K562 (cell line): Measurements from ENCODE around the gene CIAO3. TPM values are rescaled to one million over a fixed set of nuclear protein-coding genes. Genes with fewer than 3 reads are reported as not detected.
A peak's percentile ranks its signal among the peaks of the same experiment; 100 is the strongest.

Experiments
- ATAC-seq: fragments of 200-7000 bp; cut with Tn5 transposase; 3 replicates; pipeline ENCODE4 v1.9.1; 2020; ENCODE audit warnings: moderate library complexity
- BruUV-seq: library from RNA; stranded (reverse); fragments of 400-500 nt; replicated peaks from 2 replicates; lab custom pipeline; 2021; lab: Mats Ljungman, UMichigan
- CTCF ChIA-PET: fragments of 300-600 bp; formaldehyde crosslinking; extraction: SDS; loops from one replicate; lab custom pipeline; 2021; ENCODE audit warnings: low intra/inter-chr PET ratio; lab: Yijun Ruan, JAX
- POLR2A ChIA-PET: fragments of 300-600, 350-650 bp; sonication (Branson Sonifier 250); formaldehyde crosslinking; extraction: SDS; loops from one replicate; lab custom pipeline; 2021; ENCODE audit warnings: antibody characterized with exemption, inconsistent platforms; lab: Yijun Ruan, JAX
- DNase-seq, 4 experiments: peaks; one replicate each; pipeline versions ENCODE4 v3.0.0 to v3.0.0-alpha.2; 2011 to 2018; ENCODE audit warnings: low spot score in 3 of 4, mixed read lengths in 3 of 4; ENCODE audit errors: extremely low read depth in 1 of 4
- FAIRE-seq: peaks from 2 replicates; lab custom pipeline; 2011; peaks lifted over from hg19 to GRCh38; lab: Jason Lieb, UNC
- H2AFZ ChIP-seq: 2 replicates; pipeline ENCODE4 v1.6.0; 2011; ENCODE audit warnings: low read depth, low read length, control low read depth, inconsistent platforms
- H3K27ac ChIP-seq: fragments of 200-600 bp; 3 replicates; pipeline ENCODE4 v1.8.0; 2011; ENCODE audit warnings: low read depth, mild to moderate bottlenecking, control low read depth, inconsistent platforms, low read length, moderate library complexity, mixed read lengths; ENCODE audit errors: extremely low read depth
- H3K27me3 ChIP-seq, 2 experiments: fragments of 300-600 bp in 1 of 2; 2 replicates in 1 of 2; 3 replicates in 1 of 2; pipeline versions ENCODE4 v1.6.0 to v1.8.0; 2011; ENCODE audit warnings: inconsistent platforms in 2 of 2, low read length in 2 of 2, mild to moderate bottlenecking in 1 of 2, mixed read lengths in 1 of 2, moderate library complexity in 1 of 2; ENCODE audit not compliant: control insufficient read depth in 2 of 2, insufficient read depth in 2 of 2
- H3K36me3 ChIP-seq: fragments of 300-600 bp; 3 replicates; pipeline ENCODE4 v1.8.0; 2011; ENCODE audit warnings: mild to moderate bottlenecking, low read length, inconsistent platforms; ENCODE audit not compliant: control insufficient read depth, insufficient read depth
- H3K4me1 ChIP-seq, 2 experiments: fragments of 200-600 bp in 1 of 2; replicated peaks in 1 of 2; 2 replicates in 1 of 2; 3 replicates in 1 of 2; pipeline versions ENCODE4 v1.5.1 to v1.8.0; 2011; ENCODE audit warnings: inconsistent platforms in 2 of 2, low read length in 2 of 2, mild to moderate bottlenecking in 1 of 2, mixed read lengths in 1 of 2, moderate library complexity in 1 of 2; ENCODE audit not compliant: control insufficient read depth in 2 of 2, insufficient read depth in 2 of 2
- H3K4me2 ChIP-seq: 2 replicates; pipeline ENCODE4 v1.6.1; 2011; ENCODE audit warnings: low read length, control low read depth, inconsistent platforms, mixed read lengths; ENCODE audit not compliant: insufficient read depth
- H3K4me3 ChIP-seq: fragments of 200-600 bp; sonication (generic), shearing (Covaris generic); 2 replicates; pipeline ENCODE4 v1.5.1; 2016; ENCODE audit warnings: control low read depth, inconsistent platforms
- H3K79me2 ChIP-seq: fragments of 200-600 bp; 3 replicates; pipeline ENCODE4 v1.8.0; 2011; ENCODE audit warnings: low read length, inconsistent platforms; ENCODE audit not compliant: control insufficient read depth, insufficient read depth
- H3K9ac ChIP-seq, 2 experiments: 2 replicates each; pipeline versions ENCODE4 v1.6.0 to v1.6.1; 2011; ENCODE audit warnings: low read depth in 2 of 2, low read length in 2 of 2, control low read depth in 1 of 2, inconsistent platforms in 1 of 2, mild to moderate bottlenecking in 1 of 2, mixed read lengths in 1 of 2; ENCODE audit not compliant: insufficient read depth in 1 of 2
- H3K9me1 ChIP-seq: one replicate; pipeline ENCODE4 v1.6.0; 2011; ENCODE audit warnings: inconsistent platforms, mild to moderate bottlenecking, low read length, moderate library complexity; ENCODE audit not compliant: control insufficient read depth, insufficient read depth
- H3K9me3 ChIP-seq: replicated peaks from 2 replicates; pipeline ENCODE4 v1.5.1; 2011; ENCODE audit warnings: low read depth, low read length, inconsistent platforms; ENCODE audit not compliant: control insufficient read depth, insufficient read depth
- H4K20me1 ChIP-seq: replicated peaks from 2 replicates; pipeline ENCODE4 v1.6.1; 2011; ENCODE audit warnings: low read length, inconsistent platforms, mixed read lengths; ENCODE audit not compliant: control insufficient read depth, insufficient read depth
- CREB1 ChIP-seq, 2 experiments: sonication (generic) in 1 of 2; formaldehyde crosslinking in 1 of 2; IDR thresholded peaks; 2 replicates each; pipeline versions ENCODE4 v1.6.1 to v1.8.0; 2012 to 2022; ENCODE audit warnings: inconsistent platforms in 1 of 2, mild to moderate bottlenecking in 1 of 2, missing genetic modification reagents in 1 of 2, moderate library complexity in 1 of 2
- ETV1 ChIP-seq: fragments of 450-650 bp; conservative IDR thresholded peaks from 2 replicates; pipeline ENCODE4 v1.6.1; 2016; ENCODE audit warnings: missing genetic modification characterization, control low read depth, low read depth, missing compliant biosample characterization
- FOSL1 ChIP-seq: fragments of 200-800 bp; sonication (Bioruptor generic); conservative IDR thresholded peaks from 2 replicates; pipeline ENCODE4 v1.6.1; 2016; ENCODE audit warnings: missing genetic modification characterization, missing compliant biosample characterization
- NCOA1 ChIP-seq: fragments of 450-650 bp; IDR thresholded peaks from 2 replicates; pipeline ENCODE4 v1.6.1; 2016; ENCODE audit warnings: low read depth
- NELFE ChIP-seq: IDR thresholded peaks from 2 replicates; pipeline ENCODE4 v1.6.1; 2011; ENCODE audit warnings: mild to moderate bottlenecking; ENCODE audit not compliant: insufficient read depth, insufficient read length
- NFATC3 ChIP-seq: fragments of 450-650 bp; IDR thresholded peaks from 2 replicates; pipeline ENCODE4 v1.6.1; 2017; ENCODE audit warnings: mild to moderate bottlenecking
- RFX1 ChIP-seq: fragments of 450-650 bp; IDR thresholded peaks from 2 replicates; pipeline ENCODE4 v1.6.1; 2016; ENCODE audit warnings: mild to moderate bottlenecking, moderate library complexity
- RHOXF2B ChIP-seq: fragments of 250-450 bp; sonication (Bioruptor Pico); conservative IDR thresholded peaks from 2 replicates; pipeline ENCODE4 v1.5.1; 2021
- SIN3A ChIP-seq, 2 experiments: fragments of 150-350 bp in 1 of 2; IDR thresholded peaks; 2 replicates each; pipeline ENCODE4 v1.6.1; 2011 to 2016; ENCODE audit warnings: borderline replicate concordance in 2 of 2, low read depth in 2 of 2, low read length in 2 of 2, mild to moderate bottlenecking in 2 of 2, moderate library complexity in 2 of 2; ENCODE audit not compliant: control insufficient read depth in 1 of 2
- SMAD4 ChIP-seq: fragments of 250-450 bp; sonication (Bioruptor Pico); conservative IDR thresholded peaks from 2 replicates; pipeline ENCODE4 v1.8.0; 2021; ENCODE audit warnings: inconsistent platforms, mild to moderate bottlenecking, moderate library complexity
- ZC3H4 ChIP-seq: sonication (generic); formaldehyde crosslinking; IDR thresholded peaks from 2 replicates; pipeline ENCODE4 v1.9.0; 2021; ENCODE audit warnings: missing genetic modification reagents, borderline replicate concordance
- ZNF174 ChIP-seq: fragments of 250-450 bp; sonication (Bioruptor Pico); IDR thresholded peaks from 2 replicates; pipeline ENCODE4 v1.4.0; 2020; ENCODE audit warnings: mild to moderate bottlenecking
- ZNF408 ChIP-seq: fragments of 250-450 bp; sonication (Bioruptor Pico); IDR thresholded peaks from 2 replicates; pipeline ENCODE4 v1.4.0; 2020; ENCODE audit warnings: low read depth, mild to moderate bottlenecking, moderate library complexity
- ZNF644 ChIP-seq: fragments of 200-800 bp; sonication (Bioruptor generic); IDR thresholded peaks from 2 replicates; pipeline ENCODE4 v1.6.1; 2016; ENCODE audit warnings: low read depth, missing genetic modification characterization, missing compliant biosample characterization
- WGBS: fragments of 100-300 bp; shearing (Covaris generic); methylation state at CpG from one replicate; pipeline ENCODE4 v1.1.6; 2016; ENCODE audit warnings: low coverage, mixed read lengths; ENCODE audit not compliant: insufficient coverage; ENCODE audit errors: missing lambda C conversion rate; 5-methylcytosine and 5-hydroxymethylcytosine counted together
- in situ Hi-C: fragments of 300-500 bp; cut with MboI; formaldehyde crosslinking; loops from 4 replicates; pipeline ENCODE4 v1.15.0; 2018; ENCODE audit warnings: inconsistent platforms, mixed read lengths
- intact Hi-C: fragments of 100-400 bp; cut with micrococcal nuclease; formaldehyde crosslinking; loops from 2 replicates; pipeline ENCODE4 v1.14.2; 2022
- polyA plus RNA-seq, 8 experiments: library from polyadenylated mRNA; depleted of rRNA in 4 of 8; stranded (reverse) in 5 of 8; unstranded in 3 of 8; fragments of >200 nt; fragmentation: Nextera tagmentation in 2 of 8; fragmentation: Illumina TruSeq in 1 of 8; extraction: Ambion mirVana in 2 of 8; extraction: Trizol in 1 of 8; gene quantifications; 2 replicates each; pipeline versions ENCODE4 v1.2.1 to v1.2.3, GENCODE V29; 2011 to 2014; ENCODE audit warnings: inconsistent platforms in 1 of 8, missing spikeins in 1 of 8
- total RNA-seq, 7 experiments: library from RNA; depleted of rRNA in 6 of 7; stranded (reverse); fragments of >200 nt in 6 of 7; fragmentation: Illumina TruSeq in 2 of 7; extraction: Trizol in 2 of 7; gene quantifications; 2 replicates each; pipeline versions ENCODE4 v1.2.1 to v1.2.3, GENCODE V29; 2011 to 2021; ENCODE audit warnings: low replicate concordance in 1 of 7
- TF ChIP-seq, protein P1 (sequence below): fragments of 250-450 bp; sonication (Bioruptor Pico); IDR thresholded peaks from 2 replicates; pipeline ENCODE4 v1.5.0; 2020; ENCODE audit warnings: mild to moderate bottlenecking, borderline replicate concordance
- TF ChIP-seq, protein P2 (sequence below): fragments of 450-650 bp; IDR thresholded peaks from 2 replicates; pipeline ENCODE4 v1.6.1; 2017; ENCODE audit warnings: mild to moderate bottlenecking, moderate library complexity
- TF ChIP-seq, protein P3 (sequence below): fragments of 250-450 bp; sonication (Bioruptor Pico); IDR thresholded peaks from 2 replicates; pipeline ENCODE4 v1.5.0; 2020; ENCODE audit warnings: mild to moderate bottlenecking

CIAO3 gene
- total and polyA plus RNA-seq, 9 of the 15 experiments (the other 6 are each of a cell fraction or from before 2014, with no cell fraction given), result 2.2 to 35.6 (median 18.7) TPM

DNA sequence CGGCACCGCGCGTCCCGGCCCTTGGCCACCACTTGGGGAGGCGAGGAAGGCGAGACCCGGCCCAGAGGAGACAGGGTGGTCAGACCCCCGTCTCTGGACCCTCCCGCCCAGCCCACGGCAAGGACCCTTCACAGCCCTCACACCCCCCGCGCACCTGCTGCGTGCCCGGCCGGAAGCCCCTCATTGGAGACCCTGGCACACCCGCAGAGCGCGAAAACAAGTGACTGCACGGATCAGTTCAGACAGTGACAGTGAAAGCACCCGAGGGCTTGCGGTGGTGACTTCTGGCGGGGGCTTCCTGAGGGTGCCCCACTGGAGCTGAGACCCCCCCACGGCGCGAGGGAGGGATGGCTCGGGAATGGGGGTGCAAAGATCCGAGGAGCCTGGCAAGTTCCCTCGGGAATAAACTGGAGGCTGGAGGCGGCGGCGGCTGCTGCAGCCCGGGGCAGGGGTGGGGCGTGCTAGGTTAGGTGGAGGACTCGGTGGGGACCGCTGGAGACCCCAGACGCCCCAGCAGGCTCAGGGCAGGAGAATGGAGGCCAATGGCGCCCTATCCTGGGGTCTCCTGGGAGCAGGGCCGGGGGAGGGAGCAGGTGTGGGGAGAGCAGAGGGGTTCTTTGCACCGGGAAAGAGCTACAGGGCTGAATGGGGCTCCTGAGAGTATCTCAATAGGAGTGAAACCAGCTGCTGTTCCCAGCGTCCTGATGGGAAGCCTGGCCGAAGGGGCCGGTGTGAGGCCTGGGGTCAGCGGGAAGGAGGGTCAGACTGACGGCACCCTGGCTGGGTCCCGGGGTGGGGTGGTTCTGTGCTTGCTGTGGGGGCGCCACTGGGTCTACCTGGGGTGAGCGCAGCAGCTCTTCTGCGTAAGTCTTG lies 34.4 kb downstream of the CIAO3 start:
- CTCF ChIA-PET, result no interaction called here
- H3K9me1 ChIP-seq, result peaks cover 6% of the 10 kb centered on the region
- H3K27me3 ChIP-seq, result peaks cover 8 to 43% of the 10 kb centered on the region in 2 experiments; a peak in 4 of 5 replicates
- peaks cover 0 to 65% of the 10 kb centered on the region in 2 experiments; a peak in 3 of 5 replicates for H3K4me1 ChIP-seq
- H3K4me3 ChIP-seq, result no peak overlapping the region
- peaks cover 41% of the 10 kb centered on the region for H4K20me1 ChIP-seq
- DNase-seq (no peak), ATAC-seq (no peak), FAIRE-seq (no peak)
- no peaks in the 10 kb centered on the region for H3K79me2 ChIP-seq
- POLR2A ChIA-PET, result interaction anchor here (0.7 to 1.7 kb wide), 5 partner anchors 10 to 57 kb away, joined by 3 to 9 read pairs (median 3); no protein-coding TSS in a partner anchor
- H3K9ac ChIP-seq, result peak overlapping the region in 1 of 2 experiments; percentile 76; a peak in 1 of 4 replicates
- H3K27ac ChIP-seq, result no peak overlapping the region
- 19% methylated on average over 27 of the region's 49 CpGs for WGBS
- intact Hi-C loops, result no loop called here
- no TSS peak for BruUV-seq
- in situ Hi-C loops, result no loop called here
- H3K4me2 ChIP-seq, result no peak overlapping the region
- no peaks in the 10 kb centered on the region for H3K9me3 ChIP-seq
- H3K36me3 ChIP-seq, result no peaks in the 10 kb centered on the region
- no peak overlapping the region for H2AFZ ChIP-seq
- no peak for TF ChIP-seq ZNF408 (CRISPR knock-in tag)
- no peak for TF ChIP-seq NFATC3
- no peak for TF ChIP-seq CREB1 (IDR thresholded peaks at IDR 0.05)
- TF ChIP-seq CREB1 (CRISPR knock-in tag; IDR thresholded peaks at IDR 0.05), result no peak
- TF ChIP-seq, protein P1, sequence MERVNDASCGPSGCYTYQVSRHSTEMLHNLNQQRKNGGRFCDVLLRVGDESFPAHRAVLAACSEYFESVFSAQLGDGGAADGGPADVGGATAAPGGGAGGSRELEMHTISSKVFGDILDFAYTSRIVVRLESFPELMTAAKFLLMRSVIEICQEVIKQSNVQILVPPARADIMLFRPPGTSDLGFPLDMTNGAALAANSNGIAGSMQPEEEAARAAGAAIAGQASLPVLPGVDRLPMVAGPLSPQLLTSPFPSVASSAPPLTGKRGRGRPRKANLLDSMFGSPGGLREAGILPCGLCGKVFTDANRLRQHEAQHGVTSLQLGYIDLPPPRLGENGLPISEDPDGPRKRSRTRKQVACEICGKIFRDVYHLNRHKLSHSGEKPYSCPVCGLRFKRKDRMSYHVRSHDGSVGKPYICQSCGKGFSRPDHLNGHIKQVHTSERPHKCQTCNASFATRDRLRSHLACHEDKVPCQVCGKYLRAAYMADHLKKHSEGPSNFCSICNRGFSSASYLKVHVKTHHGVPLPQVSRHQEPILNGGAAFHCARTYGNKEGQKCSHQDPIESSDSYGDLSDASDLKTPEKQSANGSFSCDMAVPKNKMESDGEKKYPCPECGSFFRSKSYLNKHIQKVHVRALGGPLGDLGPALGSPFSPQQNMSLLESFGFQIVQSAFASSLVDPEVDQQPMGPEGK (CRISPR knock-in tag), result no peak
- no peak for TF ChIP-seq SIN3A (IDR thresholded peaks at IDR 0.05; ENCODE audit: borderline replicate concordance in 2 of 2, control insufficient read depth in 1 of 2, low read depth in 2 of 2, low read length in 2 of 2)
- no peak for TF ChIP-seq ZC3H4 (CRISPR knock-in tag)
- no peak for TF ChIP-seq NELFE
- TF ChIP-seq ZNF174 (CRISPR knock-in tag), result no peak
- no peak for TF ChIP-seq FOSL1 (tag)
- TF ChIP-seq NCOA1, result no peak
- no peak for TF ChIP-seq SMAD4 (CRISPR knock-in tag)
- TF ChIP-seq, protein P2, sequence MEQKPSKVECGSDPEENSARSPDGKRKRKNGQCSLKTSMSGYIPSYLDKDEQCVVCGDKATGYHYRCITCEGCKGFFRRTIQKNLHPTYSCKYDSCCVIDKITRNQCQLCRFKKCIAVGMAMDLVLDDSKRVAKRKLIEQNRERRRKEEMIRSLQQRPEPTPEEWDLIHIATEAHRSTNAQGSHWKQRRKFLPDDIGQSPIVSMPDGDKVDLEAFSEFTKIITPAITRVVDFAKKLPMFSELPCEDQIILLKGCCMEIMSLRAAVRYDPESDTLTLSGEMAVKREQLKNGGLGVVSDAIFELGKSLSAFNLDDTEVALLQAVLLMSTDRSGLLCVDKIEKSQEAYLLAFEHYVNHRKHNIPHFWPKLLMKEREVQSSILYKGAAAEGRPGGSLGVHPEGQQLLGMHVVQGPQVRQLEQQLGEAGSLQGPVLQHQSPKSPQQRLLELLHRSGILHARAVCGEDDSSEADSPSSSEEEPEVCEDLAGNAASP, result no peak
- no peak for TF ChIP-seq RFX1
- TF ChIP-seq, protein P3, sequence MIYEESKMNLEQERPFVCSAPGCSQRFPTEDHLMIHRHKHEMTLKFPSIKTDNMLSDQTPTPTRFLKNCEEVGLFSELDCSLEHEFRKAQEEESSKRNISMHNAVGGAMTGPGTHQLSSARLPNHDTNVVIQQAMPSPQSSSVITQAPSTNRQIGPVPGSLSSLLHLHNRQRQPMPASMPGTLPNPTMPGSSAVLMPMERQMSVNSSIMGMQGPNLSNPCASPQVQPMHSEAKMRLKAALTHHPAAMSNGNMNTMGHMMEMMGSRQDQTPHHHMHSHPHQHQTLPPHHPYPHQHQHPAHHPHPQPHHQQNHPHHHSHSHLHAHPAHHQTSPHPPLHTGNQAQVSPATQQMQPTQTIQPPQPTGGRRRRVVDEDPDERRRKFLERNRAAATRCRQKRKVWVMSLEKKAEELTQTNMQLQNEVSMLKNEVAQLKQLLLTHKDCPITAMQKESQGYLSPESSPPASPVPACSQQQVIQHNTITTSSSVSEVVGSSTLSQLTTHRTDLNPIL (CRISPR knock-in tag), result no peak
- TF ChIP-seq RHOXF2B (CRISPR knock-in tag), result no peak
- 0 out of 2 replicates have a peak, but pooled peaks have one; percentile 8 for TF ChIP-seq ZNF644 (tag)
- TF ChIP-seq ETV1 (tag), result no peak
